ENCODE results near the gene ASXL1. TPM values are rescaled to one million over a fixed set of nuclear protein-coding genes. Genes with fewer than 3 reads are reported as not detected.

Gene ASXL1
- total RNA-seq, 2 experiments from 2014 or later = 110 TPM

- H3K9me3 Mint-ChIP-seq = no peaks in the 10 kb centered on the region
- ChIA-PET POLR2A (no interaction called here), CTCF (interaction anchor here (1.1 kb wide), 1 partner anchor 436 kb away, joined by 3 read pairs; no protein-coding TSS in a partner anchor)
- no peaks in the 10 kb centered on the region for H3K27me3 Mint-ChIP-seq
- peak overlapping the region; percentile 59 for H3K4me3 Mint-ChIP-seq
- DNase-seq = peak; percentile 22
- peaks cover 28% of the 10 kb centered on the region for H3K4me1 Mint-ChIP-seq
- H3K36me3 Mint-ChIP-seq (ENCODE audit: low read depth) = peaks cover 18% of the 10 kb centered on the region
- H3K27ac Mint-ChIP-seq = no peak overlapping the region
These were observed 126.3 kb downstream of the ASXL1 start for GRCh38 chr20:32484225-32484957.

GRCh38 chr20:32484958-32485769, 127.0 kb downstream of the ASXL1 start:
- no peaks in the 10 kb centered on the region for H3K27me3 Mint-ChIP-seq
- CTCF ChIA-PET = interaction anchor here (0.8 to 1.1 kb wide), 2 partner anchors 437 to 746 kb away, joined by 3 to 4 read pairs; no protein-coding TSS in a partner anchor
- peak overlapping the region; percentile 79 for H3K4me3 Mint-ChIP-seq
- POLR2A ChIA-PET = interaction anchor here (0.6 kb wide), 1 partner anchor 36 kb away, joined by 5 read pairs; no protein-coding TSS in a partner anchor
- H3K36me3 Mint-ChIP-seq (ENCODE audit: low read depth) = peaks cover 19% of the 10 kb centered on the region
- DNase-seq = peak; percentile 88
- peaks cover 28% of the 10 kb centered on the region for H3K4me1 Mint-ChIP-seq
- H3K27ac Mint-ChIP-seq = peak overlapping the region; percentile 87
- no peaks in the 10 kb centered on the region for H3K9me3 Mint-ChIP-seq

GRCh38 chr20:32485770-32486478, 127.8 kb downstream of the ASXL1 start:
- ChIA-PET POLR2A (interaction anchor here (0.6 kb wide), 1 partner anchor 35 kb away, joined by 5 read pairs; no protein-coding TSS in a partner anchor), CTCF (interaction anchor here (0.6 to 1.1 kb wide), 4 partner anchors 15 to 984 kb away, joined by 3 to 5 read pairs (median 4); no protein-coding TSS in a partner anchor)
- Mint-ChIP-seq H3K36me3 (ENCODE audit: low read depth) (peaks cover 26% of the 10 kb centered on the region), H3K27ac (peak overlapping the region; percentile 87), H3K9me3 (no peaks in the 10 kb centered on the region), H3K4me1 (peaks cover 28% of the 10 kb centered on the region), H3K4me3 (no peak overlapping the region), H3K27me3 (no peaks in the 10 kb centered on the region)
- no peak for DNase-seq

GRCh38 chr20:32487381-32487780, 129.2 kb downstream of the ASXL1 start:
- CTCF ChIA-PET = no interaction called here
- DNase-seq = no peak
- peak overlapping the region; percentile 25 for H3K27ac Mint-ChIP-seq

GRCh38 chr20:32488066-32488838, 130.1 kb downstream of the ASXL1 start:
- no peak for DNase-seq
- Mint-ChIP-seq H3K36me3 (ENCODE audit: low read depth) (peaks cover 39% of the 10 kb centered on the region), H3K4me3 (no peak overlapping the region), H3K9me3 (no peaks in the 10 kb centered on the region), H3K27me3 (no peaks in the 10 kb centered on the region), H3K4me1 (peaks cover 23% of the 10 kb centered on the region), H3K27ac (no peak overlapping the region)
- ChIA-PET POLR2A (no interaction called here), CTCF (no interaction called here)

More at GRCh38 chr20:32487381-32487780, 129.2 kb downstream of the ASXL1 start:
- Mint-ChIP-seq H3K36me3 (ENCODE audit: low read depth) (peaks cover 37% of the 10 kb centered on the region), H3K27me3 (no peaks in the 10 kb centered on the region), H3K9me3 (no peaks in the 10 kb centered on the region), H3K4me1 (peaks cover 25% of the 10 kb centered on the region), H3K4me3 (no peak overlapping the region)
- POLR2A ChIA-PET = no interaction called here

Other genes with a start within 250 kb of the ASXL1 start
- 10 to 100 TPM; 36.8 to 44.2 TPM for gene TM9SF4, start 248.6 kb upstream of the ASXL1 start, total RNA-seq
- 10 to 100 TPM; 22.8 to 25.6 TPM for gene PLAGL2, start 150.6 kb upstream of the ASXL1 start, total RNA-seq
- 10 to 100 TPM; 26.5 to 27.1 TPM for gene POFUT1, start 150.5 kb upstream of the ASXL1 start, total RNA-seq
- 10 to 100 TPM; 16.1 to 16.9 TPM for gene KIF3B, start 80.7 kb upstream of the ASXL1 start, total RNA-seq
- 10 to 100 TPM; 26.1 to 27.4 TPM for gene NOL4L, start 227.0 kb downstream of the ASXL1 start, total RNA-seq

Data from activated CD4-positive, alpha-beta T cell treated with anti-CD3 and anti-CD28 coated beads, Interleukin-2, amount 10 ng/mL, durations not matched to agents 7 days and 5 days (primary cell).